Neural cell (in vitro differentiated cells): Measurements from ENCODE around the gene NPTXR. TPM values are rescaled to one million over a fixed set of nuclear protein-coding genes. Genes with fewer than 3 reads are reported as not detected.

Source experiments
- H2AFZ ChIP-seq: fragments of 200-600, 300-800 bp; sonication (generic), shearing (Covaris generic); 2 replicates; pipeline ENCODE4 v1.6.0; 2014; ENCODE audit warnings: low read depth, mild to moderate bottlenecking, antibody characterized with exemption, low read length, moderate library complexity
- H3F3A ChIP-seq: fragments of 200-600 bp; shearing (Covaris generic); 2 replicates; pipeline ENCODE4 v1.6.1; 2016; ENCODE audit warnings: mild to moderate bottlenecking, moderate library complexity, mixed read lengths, antibody characterized with exemption, low read length; ENCODE audit not compliant: insufficient read depth, poor library complexity, severe bottlenecking
- H3K27ac ChIP-seq: fragments of 200-600, 300-800 bp; sonication (generic), shearing (Covaris generic); 2 replicates; pipeline ENCODE4 v1.5.1; 2014; ENCODE audit warnings: mild to moderate bottlenecking, low read length, moderate library complexity
- H3K27me3 ChIP-seq: fragments of 300-800, 200-600 bp; sonication (generic), shearing (Covaris generic); 2 replicates; pipeline ENCODE4 v1.6.0; 2014; ENCODE audit warnings: mild to moderate bottlenecking, low read depth, low read length, moderate library complexity; ENCODE audit not compliant: insufficient read depth
- H3K36me3 ChIP-seq: fragments of 300-800, 200-600 bp; sonication (generic), shearing (Covaris generic); 2 replicates; pipeline ENCODE4 v1.5.1; 2014; ENCODE audit warnings: mild to moderate bottlenecking, antibody characterized with exemption, low read length, moderate library complexity; ENCODE audit not compliant: insufficient read depth
- H3K4me2 ChIP-seq: fragments of 300-800, 200-600 bp; sonication (generic), shearing (Covaris generic); 2 replicates; pipeline ENCODE4 v1.6.0; 2014; ENCODE audit warnings: mild to moderate bottlenecking, low read length
- H3K4me3 ChIP-seq: fragments of 300-800, 200-600 bp; sonication (generic), shearing (Covaris generic); 2 replicates; pipeline ENCODE4 v1.5.1; 2014; ENCODE audit warnings: mild to moderate bottlenecking, low read length, moderate library complexity
- H3K79me2 ChIP-seq: fragments of 200-600 bp; shearing (Covaris generic); replicated peaks from 2 replicates; pipeline ENCODE4 v1.6.0; 2014; ENCODE audit warnings: mild to moderate bottlenecking, low read length, moderate library complexity; ENCODE audit not compliant: insufficient read depth
- H3K9ac ChIP-seq: fragments of 300-800, 200-600 bp; sonication (generic), shearing (Covaris generic); 2 replicates; pipeline ENCODE4 v1.6.1; 2016; ENCODE audit warnings: mild to moderate bottlenecking, low read length, mixed read lengths
- H3K9me2 ChIP-seq: fragments of 200-600 bp; shearing (Covaris generic); 2 replicates; pipeline ENCODE4 v1.6.1; 2016; ENCODE audit warnings: mild to moderate bottlenecking, low read length, mixed read lengths; ENCODE audit not compliant: insufficient read depth
- H3K9me3 ChIP-seq: fragments of 200-600, 300-800 bp; sonication (generic), shearing (Covaris generic); 2 replicates; pipeline ENCODE4 v1.6.1; 2016; ENCODE audit warnings: mild to moderate bottlenecking, mixed run types, low read length, moderate library complexity, mixed read lengths
- H4K20me1 ChIP-seq: fragments of 200-600 bp; shearing (Covaris generic); 2 replicates; pipeline ENCODE4 v1.6.1; 2016; ENCODE audit warnings: mild to moderate bottlenecking, mixed run types; ENCODE audit not compliant: insufficient read depth
- EP300 ChIP-seq: fragments of 450-650 bp; conservative IDR thresholded peaks from 2 replicates; pipeline ENCODE4 v1.6.1; 2014; ENCODE audit warnings: antibody characterized with exemption, mild to moderate bottlenecking, moderate library complexity; ENCODE audit not compliant: poor library complexity, severe bottlenecking
- EZH2 ChIP-seq: fragments of 200-600, 300-800 bp; shearing (Covaris generic), sonication (generic); IDR thresholded peaks from 2 replicates; pipeline ENCODE4 v1.6.1; 2014; ENCODE audit warnings: antibody characterized with exemption, low read length, borderline replicate concordance, mild to moderate bottlenecking; ENCODE audit not compliant: insufficient read depth, poor library complexity, severe bottlenecking
- MXI1 ChIP-seq: fragments of 450-650 bp; conservative IDR thresholded peaks from 2 replicates; pipeline ENCODE4 v1.6.1; 2014; ENCODE audit warnings: antibody characterized with exemption, mild to moderate bottlenecking; ENCODE audit not compliant: poor library complexity, severe bottlenecking
- POLR2AphosphoS5 ChIP-seq: IDR thresholded peaks from 2 replicates; pipeline ENCODE4 v1.6.1; 2012
- RAD21 ChIP-seq: fragments of 450-650 bp; conservative IDR thresholded peaks from 2 replicates; pipeline ENCODE4 v1.6.1; 2014; ENCODE audit warnings: antibody characterized with exemption, mild to moderate bottlenecking, moderate library complexity
- REST ChIP-seq: IDR thresholded peaks from 2 replicates; pipeline ENCODE4 v1.6.1; 2012; ENCODE audit warnings: borderline replicate concordance
- SMC3 ChIP-seq: fragments of 450-650 bp; conservative IDR thresholded peaks from 2 replicates; pipeline ENCODE4 v1.6.1; 2014; ENCODE audit warnings: antibody characterized with exemption, mild to moderate bottlenecking, moderate library complexity; ENCODE audit not compliant: poor library complexity
- TAF1 ChIP-seq: IDR thresholded peaks from 2 replicates; pipeline ENCODE4 v1.6.1; 2012; ENCODE audit warnings: low read depth
- polyA plus RNA-seq: library from polyadenylated mRNA; depleted of rRNA; stranded (reverse); fragments of >200 nt; gene quantifications from 2 replicates; pipeline ENCODE4 v1.2.3, GENCODE V29; 2014
- TF ChIP-seq, protein P1 (sequence below): fragments of 450-650 bp; IDR thresholded peaks from 2 replicates; pipeline ENCODE4 v1.5.1; 2014; ENCODE audit warnings: antibody characterized with exemption, mild to moderate bottlenecking, moderate library complexity; ENCODE audit not compliant: poor library complexity, severe bottlenecking

The NPTXR gene
- polyA plus RNA-seq, 1 donor from 2014 or later, result 17.0 TPM

DNA sequence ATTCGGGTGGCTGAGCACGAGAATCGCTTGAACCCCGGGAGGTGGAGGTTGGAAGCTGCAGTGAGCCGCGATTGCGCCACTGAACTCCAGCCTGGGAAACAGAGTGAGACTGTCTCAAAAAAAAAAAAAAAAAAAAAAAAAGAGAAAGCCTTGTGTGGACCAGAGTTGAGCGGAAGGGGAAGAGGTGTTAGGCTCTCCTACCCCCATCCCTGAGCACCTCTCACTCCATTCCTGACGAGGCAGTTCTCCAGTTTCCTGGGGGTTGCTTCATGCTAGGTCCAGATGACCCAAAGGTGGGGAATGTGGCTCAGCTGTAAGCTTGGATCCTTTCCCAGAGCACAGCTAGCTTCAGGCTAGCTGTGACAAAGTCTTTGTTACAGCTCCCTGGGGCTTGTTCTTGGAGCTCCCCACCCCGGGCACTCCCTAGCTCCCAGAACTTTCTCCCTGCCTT, 41.1 kb downstream of the NPTXR start:
- no peaks in the 10 kb centered on the region for H4K20me1 ChIP-seq

GRCh38 chr22:38799265-38800002, 44.4 kb downstream of the NPTXR start:
- Histone ChIP-seq H3K4me2 (no peak overlapping the region), H2AFZ (no peak overlapping the region), H3K9ac (no peak overlapping the region), H3K27ac (no peak overlapping the region), H3K79me2 (no peaks in the 10 kb centered on the region), H3K36me3 (no peaks in the 10 kb centered on the region), H3K9me3 (no peaks in the 10 kb centered on the region), H3F3A (no peaks in the 10 kb centered on the region), H3K27me3 (no peaks in the 10 kb centered on the region), H3K4me3 (no peak overlapping the region), H3K9me2 (no peaks in the 10 kb centered on the region), H4K20me1 (no peaks in the 10 kb centered on the region)
- TF ChIP-seq RAD21, result no peak

More for the DNA sequence above, 41.1 kb downstream of the NPTXR start:
- Histone ChIP-seq H3K9me2 (no peaks in the 10 kb centered on the region), H3K4me3 (no peak overlapping the region), H3K27me3 (no peaks in the 10 kb centered on the region), H3K79me2 (no peaks in the 10 kb centered on the region), H3K9ac (no peak overlapping the region), H2AFZ (no peak overlapping the region), H3K36me3 (no peaks in the 10 kb centered on the region), H3F3A (no peaks in the 10 kb centered on the region), H3K9me3 (no peaks in the 10 kb centered on the region), H3K27ac (no peak overlapping the region), H3K4me2 (no peak overlapping the region)
- TF ChIP-seq POLR2AphosphoS5 (no peak), EP300 (no peak), EZH2 (no peak), TAF1 (no peak), MXI1 (no peak), SMC3 (no peak), RAD21 (no peak), REST (no peak)
- TF ChIP-seq, protein P1, sequence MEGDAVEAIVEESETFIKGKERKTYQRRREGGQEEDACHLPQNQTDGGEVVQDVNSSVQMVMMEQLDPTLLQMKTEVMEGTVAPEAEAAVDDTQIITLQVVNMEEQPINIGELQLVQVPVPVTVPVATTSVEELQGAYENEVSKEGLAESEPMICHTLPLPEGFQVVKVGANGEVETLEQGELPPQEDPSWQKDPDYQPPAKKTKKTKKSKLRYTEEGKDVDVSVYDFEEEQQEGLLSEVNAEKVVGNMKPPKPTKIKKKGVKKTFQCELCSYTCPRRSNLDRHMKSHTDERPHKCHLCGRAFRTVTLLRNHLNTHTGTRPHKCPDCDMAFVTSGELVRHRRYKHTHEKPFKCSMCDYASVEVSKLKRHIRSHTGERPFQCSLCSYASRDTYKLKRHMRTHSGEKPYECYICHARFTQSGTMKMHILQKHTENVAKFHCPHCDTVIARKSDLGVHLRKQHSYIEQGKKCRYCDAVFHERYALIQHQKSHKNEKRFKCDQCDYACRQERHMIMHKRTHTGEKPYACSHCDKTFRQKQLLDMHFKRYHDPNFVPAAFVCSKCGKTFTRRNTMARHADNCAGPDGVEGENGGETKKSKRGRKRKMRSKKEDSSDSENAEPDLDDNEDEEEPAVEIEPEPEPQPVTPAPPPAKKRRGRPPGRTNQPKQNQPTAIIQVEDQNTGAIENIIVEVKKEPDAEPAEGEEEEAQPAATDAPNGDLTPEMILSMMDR, result no peak
